ENCODE measurements around the gene BBS4. TPM values are rescaled to one million over a fixed set of nuclear protein-coding genes. Genes with fewer than 3 reads are reported as not detected.
"Not testable (repeated sequence)": the region's sequence is repeated elsewhere in the genome, so short reads cannot be mapped to it uniquely, and the experiment has no call there.

Gene BBS4
- total RNA-seq (2021; ENCODE audit: unreplicated experiment) (17.9 TPM), Bru-seq, nascent RNA (percentile 69 among the genes with signal in this experiment), BruChase-seq, experiment 1, labeled RNA remaining after a 2-hour chase (percentile 75 among the genes with signal in this experiment), BruChase-seq, experiment 2, labeled RNA remaining after a 6-hour chase (percentile 73 among the genes with signal in this experiment)
- polyA plus RNA-seq (2012; ENCODE audit: insufficient read length), result 13.9 TPM
- long read RNA-seq, transcript BBS4-201 (16 exons, 2,490 nt), result major isoform, 26 of 45 reads
- long read RNA-seq, transcript BBS4-204 (16 exons, 1,864 nt), result minor isoform, 5 of 45 reads
- long read RNA-seq, partial matches to known transcripts, result 4 of 45 reads
- long read RNA-seq, other reads (novel, unspliced or antisense), result 9 of 45 reads

DNA sequence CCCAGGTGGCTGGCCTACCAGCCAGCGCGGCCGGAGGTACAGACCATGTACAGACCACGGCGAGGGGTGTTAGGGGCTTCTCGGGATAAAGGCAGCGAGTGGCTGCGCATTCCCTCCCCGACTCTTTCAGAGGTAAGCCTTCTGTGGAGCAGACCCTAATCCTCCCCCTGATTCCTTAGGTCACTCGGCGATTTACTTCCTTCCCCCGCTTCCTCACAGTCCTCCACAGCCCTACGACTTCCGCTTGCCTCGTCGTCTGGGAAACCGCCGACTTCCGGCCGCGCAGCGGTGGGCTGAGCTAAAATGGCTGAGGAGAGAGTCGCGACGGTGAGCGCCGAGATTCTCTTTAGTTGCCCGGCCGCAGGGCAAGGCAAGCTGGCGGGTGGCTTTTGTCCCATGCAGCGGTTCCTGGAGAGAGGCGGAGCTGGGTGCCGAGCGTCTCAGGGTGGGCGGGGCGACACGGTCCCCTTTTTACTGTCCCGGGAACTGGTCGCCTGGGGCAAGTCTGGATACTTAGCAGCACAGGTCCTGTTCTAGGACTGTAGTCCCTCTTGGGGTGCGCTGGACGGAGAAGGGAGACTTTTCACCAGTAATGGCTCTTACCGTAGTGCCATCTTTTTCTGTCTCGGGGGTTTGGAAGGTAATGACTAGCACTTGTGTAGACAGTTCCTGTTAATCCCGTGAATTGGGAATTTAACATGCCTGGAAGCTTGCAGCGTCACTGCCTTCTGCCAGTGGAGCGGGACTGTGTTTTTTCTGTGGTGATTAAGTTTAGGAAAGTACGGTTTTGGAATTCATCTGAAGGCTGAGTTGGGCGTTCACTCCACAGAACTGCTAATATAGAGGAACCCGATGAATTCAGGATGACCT is at the start of gene BBS4, which contains the start of gene HIGD2B:
TSS of gene BBS4 (plus strand) at position 283 of the 870 bp plus-strand sequence. CDS start at position 304, 21 bp downstream.
TSS of gene HIGD2B (minus strand) at position 258 of the 870 bp plus-strand sequence. CDS start 9,808 bp downstream, outside the sequence.
- ChIA-PET POLR2A (interaction anchor here (0.6 to 0.7 kb wide), 5 partner anchors 19 to 507 kb away, joined by 4 to 7 read pairs (median 4); no protein-coding TSS in a partner anchor), CTCF (interaction anchor here (0.6 kb wide), 1 partner anchor 128 kb away, joined by 5 read pairs; no protein-coding TSS in a partner anchor)
- TF ChIP-seq TCF7L2 (IDR thresholded peaks at IDR 0.05; ENCODE audit: low read depth, low read length) (no peak), CTCF (IDR thresholded peaks at IDR 0.05) (no peak), POLR2AphosphoS5 (IDR thresholded peaks at IDR 0.05; ENCODE audit: low read depth, low read length) (peak; percentile 94), SIN3A (IDR thresholded peaks at IDR 0.05; ENCODE audit: borderline replicate concordance, insufficient read depth, low read depth, low read length) (peak; percentile 89)
- no peaks in the 10 kb centered on the region for H3K27me3 ChIP-seq (ENCODE audit: control insufficient read depth, insufficient read depth, low read length)
- intact Hi-C loops (cut with micrococcal nuclease; ENCODE audit: unreplicated experiment), result no loop called here
- BruUV-seq (replicated peaks), result TSS peak; percentile 94
- DNase-seq (ENCODE audit: low read depth, low spot score), result peak; percentile 78
- ATAC-seq, result peak; percentile 98
- H3K27ac ChIP-seq (ENCODE audit: low read length), result peak within 1 kb of the TSS; percentile 97
- H3K9me3 ChIP-seq (ENCODE audit: control insufficient read depth, insufficient read depth, low read depth, low read length), result no peaks in the 10 kb centered on the region
- in situ Hi-C loops (cut with HindIII; ENCODE audit: low pct_unique_long_range_greater_than_20kb, low sequenced_read_pairs), result no loop called here
- peaks cover 4% of the 10 kb centered on the region for H3K4me1 ChIP-seq (ENCODE audit: control insufficient read depth, insufficient read depth, low read length)
- no peaks in the 10 kb centered on the region; the same call in 1 of the 2 replicates for H3K36me3 ChIP-seq (ENCODE audit: control insufficient read depth, insufficient read depth, low read length)
- H3K4me3 ChIP-seq (ENCODE audit: low read depth in 2 of 2, low read length in 2 of 2), result peak within 1 kb of the TSS; percentile 81 to 99

- H3K9me3 ChIP-seq (ENCODE audit: control insufficient read depth, insufficient read depth, low read depth, low read length); H3K27me3 ChIP-seq (ENCODE audit: control insufficient read depth, insufficient read depth, low read length); intact Hi-C loops (cut with micrococcal nuclease; ENCODE audit: unreplicated experiment); H3K27ac ChIP-seq (ENCODE audit: low read length); H3K4me1 ChIP-seq (ENCODE audit: control insufficient read depth, insufficient read depth, low read length); H3K36me3 ChIP-seq (ENCODE audit: control insufficient read depth, insufficient read depth, low read length); POLR2A ChIA-PET; CTCF ChIA-PET; in situ Hi-C loops (cut with HindIII; ENCODE audit: low pct_unique_long_range_greater_than_20kb, low sequenced_read_pairs); DNase-seq (ENCODE audit: low read depth, low spot score): not testable (repeated sequence)
- peak; percentile 88 for ATAC-seq
- peak overlapping the region; percentile 17 to 36 for H3K4me3 ChIP-seq (ENCODE audit: low read depth in 2 of 2, low read length in 2 of 2)
- BruUV-seq (replicated peaks), result TSS peak; percentile 88
Measured at GRCh38 chr15:72636519-72637282, 49.3 kb upstream of the BBS4 start.

DNA sequence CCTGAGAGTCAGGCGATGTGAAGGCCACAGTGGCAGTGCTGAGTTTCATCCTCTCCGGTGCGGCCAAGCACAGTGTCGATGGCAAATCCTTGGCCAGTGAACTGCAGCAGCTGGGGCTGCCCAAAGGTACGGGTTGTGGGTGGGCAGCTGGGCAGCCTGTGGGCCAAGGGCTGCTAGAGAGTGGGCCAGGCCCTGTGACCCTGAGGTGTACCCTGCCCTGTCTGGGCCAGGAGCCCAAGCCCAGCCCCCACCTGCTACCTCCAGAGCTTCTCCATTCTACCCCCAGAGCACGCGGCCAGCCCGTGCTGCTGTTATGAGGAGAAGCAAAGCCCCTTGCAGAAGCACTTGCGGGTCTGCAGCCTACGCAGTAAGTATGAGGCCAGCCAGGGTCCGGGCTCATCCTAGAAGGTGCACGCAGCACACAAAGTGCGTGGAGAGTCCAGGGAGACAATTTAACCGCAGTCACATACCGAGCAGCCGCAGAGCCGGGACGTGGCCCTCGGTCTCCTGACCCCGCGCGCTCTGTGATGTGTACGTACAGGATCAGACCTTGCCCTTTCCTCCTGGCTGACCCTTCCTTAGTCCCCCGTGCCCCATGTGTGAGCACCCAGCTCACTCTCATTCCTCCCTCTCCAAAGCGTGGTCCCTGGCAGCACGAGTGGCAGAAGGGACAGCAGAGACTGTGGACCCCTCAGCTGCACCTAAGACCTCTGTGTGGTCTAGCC is 46.1 kb upstream of the BBS4 start:
- CTCF ChIA-PET; BruUV-seq (replicated peaks); H3K27ac ChIP-seq (ENCODE audit: low read length); H3K27me3 ChIP-seq (ENCODE audit: control insufficient read depth, insufficient read depth, low read length); H3K4me1 ChIP-seq (ENCODE audit: control insufficient read depth, insufficient read depth, low read length); intact Hi-C loops (cut with micrococcal nuclease; ENCODE audit: unreplicated experiment); in situ Hi-C loops (cut with HindIII; ENCODE audit: low pct_unique_long_range_greater_than_20kb, low sequenced_read_pairs); POLR2A ChIA-PET; ATAC-seq; H3K4me3 ChIP-seq (ENCODE audit: low read depth in 2 of 2, low read length in 2 of 2); H3K36me3 ChIP-seq (ENCODE audit: control insufficient read depth, insufficient read depth, low read length); H3K9me3 ChIP-seq (ENCODE audit: control insufficient read depth, insufficient read depth, low read depth, low read length); DNase-seq (ENCODE audit: low read depth, low spot score): not testable (repeated sequence)

DNA sequence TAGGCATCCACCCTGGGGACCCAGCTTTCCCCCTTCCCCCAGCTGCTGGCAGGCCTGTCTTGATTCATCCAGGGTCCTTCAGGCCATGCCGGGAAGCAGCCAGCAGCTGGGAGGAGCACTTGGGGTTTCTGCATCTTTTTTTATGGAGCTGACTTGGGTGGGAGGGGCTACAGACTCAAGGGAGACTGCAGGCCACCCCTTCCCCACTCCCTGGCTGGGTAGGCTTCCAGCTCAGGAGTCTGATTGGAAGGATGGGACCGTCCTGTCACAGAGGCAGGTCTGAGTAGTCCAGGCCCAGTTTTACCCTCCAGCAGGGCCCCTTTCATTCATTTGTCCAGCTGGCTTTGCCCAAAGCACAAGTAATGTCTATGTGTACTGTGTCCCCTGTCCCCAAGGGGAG is 43.7 kb upstream of the BBS4 start:
- ATAC-seq; H3K4me3 ChIP-seq (ENCODE audit: low read depth in 2 of 2, low read length in 2 of 2); POLR2A ChIA-PET; H3K27ac ChIP-seq (ENCODE audit: low read length); BruUV-seq (replicated peaks); H3K27me3 ChIP-seq (ENCODE audit: control insufficient read depth, insufficient read depth, low read length); H3K36me3 ChIP-seq (ENCODE audit: control insufficient read depth, insufficient read depth, low read length); H3K4me1 ChIP-seq (ENCODE audit: control insufficient read depth, insufficient read depth, low read length); CTCF ChIA-PET; DNase-seq (ENCODE audit: low read depth, low spot score); H3K9me3 ChIP-seq (ENCODE audit: control insufficient read depth, insufficient read depth, low read depth, low read length); in situ Hi-C loops (cut with HindIII; ENCODE audit: low pct_unique_long_range_greater_than_20kb, low sequenced_read_pairs); intact Hi-C loops (cut with micrococcal nuclease; ENCODE audit: unreplicated experiment): not testable (repeated sequence)

DNA sequence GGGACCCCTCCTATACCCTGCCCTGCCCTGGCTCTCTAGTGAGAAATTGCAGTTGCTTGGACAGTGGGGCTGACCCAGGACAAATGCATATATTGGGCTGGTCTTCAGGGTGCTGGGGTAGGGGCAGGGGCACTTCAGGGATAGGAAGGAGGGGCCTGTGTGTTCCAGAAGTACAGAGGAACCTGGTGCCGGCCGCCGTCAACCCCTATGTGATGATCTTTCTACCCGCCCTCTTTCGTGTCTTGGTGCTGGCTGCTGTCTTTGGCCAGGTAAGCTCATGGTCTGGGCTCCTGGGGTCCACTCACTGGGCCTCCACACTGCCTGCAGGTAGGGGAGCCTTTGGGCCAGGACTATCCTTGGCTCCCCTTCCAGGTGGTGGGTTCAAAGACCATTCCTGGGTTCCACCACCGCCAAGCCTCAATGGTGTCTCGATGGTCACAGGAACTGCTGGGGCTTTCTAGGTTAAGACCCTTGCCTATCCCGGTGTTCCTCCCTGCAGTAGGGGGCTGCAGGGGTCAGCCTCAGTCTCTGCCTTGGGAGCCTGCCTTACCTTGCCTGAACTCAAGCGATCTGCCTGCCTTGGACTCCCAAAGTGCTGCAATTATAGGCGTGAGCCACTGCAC is 37.3 kb upstream of the BBS4 start:
- H3K27me3 ChIP-seq (ENCODE audit: control insufficient read depth, insufficient read depth, low read length); CTCF ChIA-PET; H3K4me1 ChIP-seq (ENCODE audit: control insufficient read depth, insufficient read depth, low read length); H3K9me3 ChIP-seq (ENCODE audit: control insufficient read depth, insufficient read depth, low read depth, low read length); H3K36me3 ChIP-seq (ENCODE audit: control insufficient read depth, insufficient read depth, low read length); BruUV-seq (replicated peaks); DNase-seq (ENCODE audit: low read depth, low spot score); H3K4me3 ChIP-seq (ENCODE audit: low read depth in 2 of 2, low read length in 2 of 2); ATAC-seq; POLR2A ChIA-PET; H3K27ac ChIP-seq (ENCODE audit: low read length); in situ Hi-C loops (cut with HindIII; ENCODE audit: low pct_unique_long_range_greater_than_20kb, low sequenced_read_pairs); intact Hi-C loops (cut with micrococcal nuclease; ENCODE audit: unreplicated experiment): not testable (repeated sequence)

Data from Panc1 (cell line).